Body of pancreas (tissue), 4 donors: ENCODE measurements around the gene UBXN7.

Experiments
- POLR2A ChIP-seq, 3 donors: fragments of 450-650 bp; IDR thresholded peaks; one replicate each; pipeline ENCODE4 v1.6.1; 2016; ENCODE audit warnings: antibody characterized with exemption in 3 of 3, mild to moderate bottlenecking in 2 of 3
- TF ChIP-seq, protein P1 (sequence below), 7 experiments: fragments of 450-650 bp in 4 of 7; fragments of 200-600 bp in 3 of 7; sonication (generic) in 3 of 7; IDR thresholded peaks; one replicate each; pipeline ENCODE4 v1.5.1; 2016 to 2019; ENCODE audit warnings: antibody characterized with exemption in 7 of 7

DNA sequence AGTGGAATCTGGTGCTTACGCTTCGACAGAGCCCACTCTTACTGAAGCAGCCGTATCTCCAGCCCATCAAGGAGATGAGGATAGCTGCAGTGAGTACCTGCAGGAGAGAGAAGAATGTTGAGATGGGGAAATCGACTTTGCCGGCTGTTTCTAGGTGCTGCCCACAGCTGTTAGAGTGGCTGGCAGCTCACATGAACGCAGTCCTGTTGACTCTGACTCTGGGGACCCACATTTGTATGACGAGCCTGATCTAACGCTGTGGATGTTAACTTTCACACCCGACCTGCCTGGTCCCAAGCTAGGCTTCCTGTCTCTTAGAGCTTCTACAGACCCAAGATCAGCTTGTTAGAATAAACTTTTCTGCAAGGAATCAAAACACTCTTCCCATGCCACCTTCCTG is 105.3 kb downstream of the UBXN7 start:
- TF ChIP-seq POLR2A (IDR thresholded peaks at IDR 0.05): no peak
- TF ChIP-seq, protein P1, sequence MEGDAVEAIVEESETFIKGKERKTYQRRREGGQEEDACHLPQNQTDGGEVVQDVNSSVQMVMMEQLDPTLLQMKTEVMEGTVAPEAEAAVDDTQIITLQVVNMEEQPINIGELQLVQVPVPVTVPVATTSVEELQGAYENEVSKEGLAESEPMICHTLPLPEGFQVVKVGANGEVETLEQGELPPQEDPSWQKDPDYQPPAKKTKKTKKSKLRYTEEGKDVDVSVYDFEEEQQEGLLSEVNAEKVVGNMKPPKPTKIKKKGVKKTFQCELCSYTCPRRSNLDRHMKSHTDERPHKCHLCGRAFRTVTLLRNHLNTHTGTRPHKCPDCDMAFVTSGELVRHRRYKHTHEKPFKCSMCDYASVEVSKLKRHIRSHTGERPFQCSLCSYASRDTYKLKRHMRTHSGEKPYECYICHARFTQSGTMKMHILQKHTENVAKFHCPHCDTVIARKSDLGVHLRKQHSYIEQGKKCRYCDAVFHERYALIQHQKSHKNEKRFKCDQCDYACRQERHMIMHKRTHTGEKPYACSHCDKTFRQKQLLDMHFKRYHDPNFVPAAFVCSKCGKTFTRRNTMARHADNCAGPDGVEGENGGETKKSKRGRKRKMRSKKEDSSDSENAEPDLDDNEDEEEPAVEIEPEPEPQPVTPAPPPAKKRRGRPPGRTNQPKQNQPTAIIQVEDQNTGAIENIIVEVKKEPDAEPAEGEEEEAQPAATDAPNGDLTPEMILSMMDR (IDR thresholded peaks at IDR 0.05): no peak
